ENCODE data around the gene ABCC9.

DNA sequence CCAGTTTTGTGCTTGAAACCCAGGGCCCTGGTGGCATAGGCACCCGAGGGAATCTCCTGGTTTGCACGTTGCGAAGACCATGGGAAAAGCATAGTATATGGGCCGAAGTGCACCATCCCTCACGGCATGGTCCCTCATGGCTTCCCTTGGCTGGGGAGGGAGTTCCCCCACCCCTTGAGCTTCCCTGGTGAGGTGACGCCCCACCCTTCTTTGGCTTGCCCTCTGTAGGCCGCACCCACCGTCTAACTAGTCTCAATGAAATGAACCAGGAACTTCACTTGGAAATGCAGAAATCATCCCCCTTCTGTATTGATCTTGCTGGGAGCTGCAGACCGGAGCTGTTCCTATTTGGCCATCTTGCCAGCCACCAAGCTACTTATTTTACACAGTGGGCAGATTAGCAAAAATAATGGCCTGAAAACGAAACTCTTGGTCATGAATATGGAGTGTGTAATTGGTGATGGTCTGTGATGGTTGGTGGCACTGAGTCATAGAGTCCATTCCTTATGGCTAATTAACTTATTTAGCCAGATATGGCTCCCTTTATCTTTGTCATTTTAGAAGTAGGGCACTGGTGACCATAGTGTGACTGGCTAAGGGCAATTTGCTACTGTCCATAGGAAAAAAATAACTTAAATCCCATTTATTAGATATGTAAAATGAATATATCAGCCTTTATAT, 145.4 kb downstream of the ABCC9 start:
- TF ChIP-seq, protein P1, sequence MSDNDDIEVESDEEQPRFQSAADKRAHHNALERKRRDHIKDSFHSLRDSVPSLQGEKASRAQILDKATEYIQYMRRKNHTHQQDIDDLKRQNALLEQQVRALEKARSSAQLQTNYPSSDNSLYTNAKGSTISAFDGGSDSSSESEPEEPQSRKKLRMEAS (IDR thresholded peaks at IDR 0.05) = no peak
- no peak for TF ChIP-seq EP300 (IDR thresholded peaks at IDR 0.05; ENCODE audit: borderline replicate concordance)
- no peak for TF ChIP-seq RAD21 (IDR thresholded peaks at IDR 0.05; ENCODE audit: low read depth)
- no peak for TF ChIP-seq YY1 (IDR thresholded peaks at IDR 0.05; ENCODE audit: low read depth)
- TF ChIP-seq, protein P2, sequence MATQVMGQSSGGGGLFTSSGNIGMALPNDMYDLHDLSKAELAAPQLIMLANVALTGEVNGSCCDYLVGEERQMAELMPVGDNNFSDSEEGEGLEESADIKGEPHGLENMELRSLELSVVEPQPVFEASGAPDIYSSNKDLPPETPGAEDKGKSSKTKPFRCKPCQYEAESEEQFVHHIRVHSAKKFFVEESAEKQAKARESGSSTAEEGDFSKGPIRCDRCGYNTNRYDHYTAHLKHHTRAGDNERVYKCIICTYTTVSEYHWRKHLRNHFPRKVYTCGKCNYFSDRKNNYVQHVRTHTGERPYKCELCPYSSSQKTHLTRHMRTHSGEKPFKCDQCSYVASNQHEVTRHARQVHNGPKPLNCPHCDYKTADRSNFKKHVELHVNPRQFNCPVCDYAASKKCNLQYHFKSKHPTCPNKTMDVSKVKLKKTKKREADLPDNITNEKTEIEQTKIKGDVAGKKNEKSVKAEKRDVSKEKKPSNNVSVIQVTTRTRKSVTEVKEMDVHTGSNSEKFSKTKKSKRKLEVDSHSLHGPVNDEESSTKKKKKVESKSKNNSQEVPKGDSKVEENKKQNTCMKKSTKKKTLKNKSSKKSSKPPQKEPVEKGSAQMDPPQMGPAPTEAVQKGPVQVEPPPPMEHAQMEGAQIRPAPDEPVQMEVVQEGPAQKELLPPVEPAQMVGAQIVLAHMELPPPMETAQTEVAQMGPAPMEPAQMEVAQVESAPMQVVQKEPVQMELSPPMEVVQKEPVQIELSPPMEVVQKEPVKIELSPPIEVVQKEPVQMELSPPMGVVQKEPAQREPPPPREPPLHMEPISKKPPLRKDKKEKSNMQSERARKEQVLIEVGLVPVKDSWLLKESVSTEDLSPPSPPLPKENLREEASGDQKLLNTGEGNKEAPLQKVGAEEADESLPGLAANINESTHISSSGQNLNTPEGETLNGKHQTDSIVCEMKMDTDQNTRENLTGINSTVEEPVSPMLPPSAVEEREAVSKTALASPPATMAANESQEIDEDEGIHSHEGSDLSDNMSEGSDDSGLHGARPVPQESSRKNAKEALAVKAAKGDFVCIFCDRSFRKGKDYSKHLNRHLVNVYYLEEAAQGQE (IDR thresholded peaks at IDR 0.05; ENCODE audit: low read depth) = no peak
- no peak for TF ChIP-seq TAF1 (IDR thresholded peaks at IDR 0.05; ENCODE audit: low read depth)
- no peak for TF ChIP-seq EGR1 (IDR thresholded peaks at IDR 0.05)

Data from Ishikawa (cell line).